ENCODE data around the gene TBCE. TPM values are rescaled to one million over a fixed set of nuclear protein-coding genes. Genes with fewer than 3 reads are reported as not detected.
"Not testable (repeated sequence)": the region's sequence is repeated elsewhere in the genome, so short reads cannot be mapped to it uniquely, and the experiment has no call there.

TBCE gene
- polyA plus RNA-seq, 1 experiment, result 16.0 TPM

GRCh38 chr1:235366286-235366685, 941 bp upstream of the TBCE start:
- Histone ChIP-seq H3K27me3 (ENCODE audit: control insufficient read depth, insufficient read depth, low read length) (no peaks in the 10 kb centered on the region), H3K4me3 (ENCODE audit: low read depth, low read length) (no peak overlapping the region), H3K36me3 (ENCODE audit: control insufficient read depth, insufficient read depth, low read length) (no peaks in the 10 kb centered on the region)
- CTCF ChIA-PET, result no interaction called here
- no peak for DNase-seq (ENCODE audit: low read depth)
- POLR2A ChIA-PET, result no interaction called here
- no peak for TF ChIP-seq CTCF (IDR thresholded peaks at IDR 0.05; ENCODE audit: insufficient read depth, low read depth, low read length)

GRCh38 chr1:235368428-235368827, 1.2 kb downstream of the TBCE start:
- TF ChIP-seq CTCF (IDR thresholded peaks at IDR 0.05; ENCODE audit: insufficient read depth, low read depth, low read length), result no peak
- POLR2A ChIA-PET, result interaction anchor here (0.6 kb wide), 1 partner anchor 377 kb away, joined by 3 read pairs; no protein-coding TSS in a partner anchor
- Histone ChIP-seq H3K36me3 (ENCODE audit: control insufficient read depth, insufficient read depth, low read length) (no peaks in the 10 kb centered on the region), H3K4me3 (ENCODE audit: low read depth, low read length) (peak overlapping the region; percentile 72), H3K27me3 (ENCODE audit: control insufficient read depth, insufficient read depth, low read length) (no peaks in the 10 kb centered on the region)
- no peak for DNase-seq (ENCODE audit: low read depth)
- CTCF ChIA-PET, result no interaction called here

GRCh38 chr1:235369802-235370201, 2.6 kb downstream of the TBCE start:
- TF ChIP-seq CTCF (IDR thresholded peaks at IDR 0.05; ENCODE audit: insufficient read depth, low read depth, low read length), result no peak
- no peaks in the 10 kb centered on the region for H3K27me3 ChIP-seq (ENCODE audit: control insufficient read depth, insufficient read depth, low read length)
- POLR2A ChIA-PET, result no interaction called here
- H3K4me3 ChIP-seq (ENCODE audit: low read depth, low read length), result no peak overlapping the region
- no peaks in the 10 kb centered on the region for H3K36me3 ChIP-seq (ENCODE audit: control insufficient read depth, insufficient read depth, low read length)
- no peak for DNase-seq (ENCODE audit: low read depth)
- CTCF ChIA-PET, result no interaction called here

- no peak overlapping the region for H3K4me3 ChIP-seq (ENCODE audit: low read depth, low read length)
- no peak for DNase-seq (ENCODE audit: low read depth)
- TF ChIP-seq CTCF (IDR thresholded peaks at IDR 0.05; ENCODE audit: insufficient read depth, low read depth, low read length), result no peak
- H3K36me3 ChIP-seq (ENCODE audit: control insufficient read depth, insufficient read depth, low read length), result no peaks in the 10 kb centered on the region
- POLR2A ChIA-PET, result no interaction called here
- CTCF ChIA-PET, result interaction anchor here (1.2 kb wide), 1 partner anchor 41 kb away, joined by 4 read pairs; no protein-coding TSS in a partner anchor
- H3K27me3 ChIP-seq (ENCODE audit: control insufficient read depth, insufficient read depth, low read length), result no peaks in the 10 kb centered on the region
Measured at GRCh38 chr1:235375919-235376605, 8.8 kb downstream of the TBCE start.

GRCh38 chr1:235378134-235378735, 11.0 kb downstream of the TBCE start:
- H3K4me3 ChIP-seq (ENCODE audit: low read depth, low read length); POLR2A ChIA-PET; H3K27me3 ChIP-seq (ENCODE audit: control insufficient read depth, insufficient read depth, low read length); DNase-seq (ENCODE audit: low read depth); H3K36me3 ChIP-seq (ENCODE audit: control insufficient read depth, insufficient read depth, low read length); CTCF ChIA-PET: not testable (repeated sequence)

- H3K4me3 ChIP-seq (ENCODE audit: low read depth, low read length); H3K27me3 ChIP-seq (ENCODE audit: control insufficient read depth, insufficient read depth, low read length); CTCF ChIA-PET; H3K36me3 ChIP-seq (ENCODE audit: control insufficient read depth, insufficient read depth, low read length); DNase-seq (ENCODE audit: low read depth); POLR2A ChIA-PET: not testable (repeated sequence)
Measured at GRCh38 chr1:235381955-235382739, 14.9 kb downstream of the TBCE start.

- POLR2A ChIA-PET; H3K36me3 ChIP-seq (ENCODE audit: control insufficient read depth, insufficient read depth, low read length); DNase-seq (ENCODE audit: low read depth); CTCF ChIA-PET; H3K4me3 ChIP-seq (ENCODE audit: low read depth, low read length); H3K27me3 ChIP-seq (ENCODE audit: control insufficient read depth, insufficient read depth, low read length): not testable (repeated sequence)
Measured at GRCh38 chr1:235385633-235386032, 18.4 kb downstream of the TBCE start.

Data from BJ (cell line).